Thymus (tissue), 11 donors: ENCODE data around the gene SLC25A17. TPM values are rescaled to one million over a fixed set of nuclear protein-coding genes. Genes with fewer than 3 reads are reported as not detected.
"Not testable (repeated sequence)": the region's sequence is repeated elsewhere in the genome, so short reads cannot be mapped to it uniquely, and the experiment has no call there.

ENCODE experiments used
- DNase-seq, 9 donors: peaks; one replicate each; pipeline ENCODE4 v3.0.0-alpha.2; 2013; ENCODE audit warnings: low spot score in 9 of 9, low read depth in 6 of 9, missing footprints in 1 of 9
- H3K27ac ChIP-seq, 2 donors: one replicate each; pipeline ENCODE4 v1.5.1; 2013; ENCODE audit warnings: control low read depth in 1 of 2, low read depth in 1 of 2, low read length in 1 of 2, mild to moderate bottlenecking in 1 of 2, moderate library complexity in 1 of 2
- H3K27me3 ChIP-seq, 2 donors: one replicate each; pipeline ENCODE4 v1.5.1; 2013; ENCODE audit warnings: low read length in 1 of 2; ENCODE audit not compliant: control insufficient read depth in 2 of 2, insufficient read depth in 1 of 2
- H3K36me3 ChIP-seq, 2 donors: one replicate each; pipeline ENCODE4 v1.5.1; 2013; ENCODE audit warnings: low read length in 1 of 2, mild to moderate bottlenecking in 1 of 2, moderate library complexity in 1 of 2; ENCODE audit not compliant: control insufficient read depth in 2 of 2, insufficient read depth in 2 of 2
- H3K4me1 ChIP-seq, 2 donors: one replicate each; pipeline ENCODE4 v1.5.1; 2013; ENCODE audit warnings: low read length in 2 of 2; ENCODE audit not compliant: control insufficient read depth in 2 of 2, insufficient read depth in 2 of 2
- H3K4me3 ChIP-seq, 2 donors: one replicate each; pipeline ENCODE4 v1.5.1; 2013; ENCODE audit warnings: low read length in 2 of 2, control low read depth in 1 of 2, mild to moderate bottlenecking in 1 of 2
- H3K9me3 ChIP-seq, 2 donors: one replicate each; pipeline ENCODE4 v1.5.1; 2013; ENCODE audit warnings: low read length in 1 of 2, mild to moderate bottlenecking in 1 of 2; ENCODE audit not compliant: control insufficient read depth in 2 of 2, insufficient read depth in 1 of 2
- WGBS: extraction: QIAGEN DNeasy Blood & Tissue Kit; methylation state at CpG from one replicate; pipeline ENCODE4 v1.1.7; 2013; 5-methylcytosine and 5-hydroxymethylcytosine counted together
- polyA plus RNA-seq: library from polyadenylated mRNA; stranded (reverse); fragments of 200-250 nt; gene quantifications from one replicate; pipeline ENCODE4 v1.2.3, GENCODE V29; 2013
- total RNA-seq: library from RNA; stranded (reverse); fragments of 120-200 nt; gene quantifications from one replicate; pipeline ENCODE4 v1.2.4, GENCODE V29; 2013
- donor health status: healthy.

Gene SLC25A17
- total and polyA plus RNA-seq, 2 donors, result 20.2 to 23.0 TPM

DNA sequence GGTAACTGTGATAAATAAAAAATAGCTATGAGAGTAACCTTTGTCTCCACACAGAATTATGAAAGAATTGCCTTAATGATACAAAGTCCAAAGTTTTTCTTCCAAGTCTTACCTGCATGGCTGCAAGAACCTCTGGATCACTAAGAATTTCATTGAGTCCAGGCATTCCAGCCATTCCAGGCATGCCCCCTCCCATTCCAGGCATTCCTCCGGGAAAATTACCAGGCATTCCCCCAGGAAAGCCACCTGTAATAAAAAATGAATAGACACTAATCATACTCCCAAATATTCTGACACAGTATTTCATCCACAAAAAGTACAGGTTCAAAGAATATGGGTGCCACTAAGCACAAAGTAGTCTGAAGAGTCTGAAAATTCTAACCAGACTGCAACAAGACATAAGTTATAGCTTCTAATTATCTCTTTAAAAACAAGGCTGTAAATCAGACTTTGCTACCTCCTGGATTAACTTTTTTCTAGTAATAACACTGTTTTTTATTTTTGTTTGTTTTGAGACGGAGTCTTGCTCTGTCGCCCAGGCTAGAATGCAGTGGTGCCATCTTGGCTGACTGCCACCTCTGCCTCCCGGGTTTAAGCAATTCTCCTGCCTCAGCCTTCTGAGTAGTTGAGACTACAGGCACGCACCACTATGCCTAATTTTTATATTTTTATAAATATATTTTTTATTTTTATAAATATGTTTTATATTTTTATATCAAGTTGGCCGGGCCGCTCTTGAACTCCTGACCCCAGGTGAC, 8.0 kb upstream of the SLC25A17 start:
- peaks cover 4 to 69% of the 10 kb centered on the region in 2 donors for H3K36me3 ChIP-seq
- H3K27me3 ChIP-seq, result no peaks in the 10 kb centered on the region
- no peak overlapping the region for H3K27ac ChIP-seq
- no peaks in the 10 kb centered on the region for H3K4me1 ChIP-seq
- WGBS, result 96% methylated on average over 7 of the region's 7 CpGs
- no peaks in the 10 kb centered on the region for H3K9me3 ChIP-seq
- DNase-seq, result no peak
- no peak overlapping the region for H3K4me3 ChIP-seq

GRCh38 chr22:40826292-40826691, 7.1 kb upstream of the SLC25A17 start:
- H3K36me3 ChIP-seq, result peaks cover 4 to 62% of the 10 kb centered on the region in 2 donors
- 100% methylated on average over 2 of the region's 2 CpGs for WGBS

DNA sequence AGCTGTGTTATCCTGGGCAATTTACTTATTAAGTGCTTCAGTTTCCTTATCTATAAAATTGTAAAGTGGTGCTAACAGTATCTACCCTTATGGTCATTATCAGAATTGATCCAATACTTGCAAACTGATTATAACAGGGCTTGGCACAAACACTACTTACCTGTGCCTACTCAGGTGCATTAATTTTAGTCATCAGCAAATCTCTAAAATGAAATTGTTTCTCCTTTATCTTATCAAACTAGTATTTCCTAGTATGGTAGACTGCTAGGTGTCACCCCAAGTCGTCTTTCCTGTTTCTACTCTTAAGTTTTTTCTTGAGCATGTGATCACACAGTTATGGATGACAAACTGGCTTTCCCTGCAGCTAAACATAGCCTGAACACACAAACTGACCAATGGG, 4.3 kb upstream of the SLC25A17 start:
- Histone ChIP-seq H3K27me3 (no peaks in the 10 kb centered on the region), H3K36me3 (peaks cover 4 to 37% of the 10 kb centered on the region in 2 donors), H3K27ac (no peak overlapping the region), H3K4me1 (peaks cover 6 to 9% of the 10 kb centered on the region in 2 donors), H3K4me3 (no peak overlapping the region), H3K9me3 (no peaks in the 10 kb centered on the region)
- 97% methylated on average over 1 of the region's 1 CpG for WGBS
- no peak for DNase-seq

More at GRCh38 chr22:40826292-40826691, 7.1 kb upstream of the SLC25A17 start:
- H3K4me3 ChIP-seq, H3K4me1 ChIP-seq, H3K27me3 ChIP-seq, H3K9me3 ChIP-seq, DNase-seq, H3K27ac ChIP-seq: not testable (repeated sequence)

GRCh38 chr22:40819599-40820140, 524 bp upstream of the SLC25A17 start:
- Histone ChIP-seq H3K36me3 (peaks cover 0 to 25% of the 10 kb centered on the region in 2 donors), H3K27ac (peak overlapping the region; percentile 56 to 69), H3K27me3 (no peaks in the 10 kb centered on the region), H3K9me3 (no peaks in the 10 kb centered on the region), H3K4me1 (peaks cover 12 to 23% of the 10 kb centered on the region in 2 donors), H3K4me3 (peak overlapping the region; percentile 99)
- DNase-seq, result no peak
- WGBS, result 13% methylated on average over 4 of the region's 4 CpGs

DNA sequence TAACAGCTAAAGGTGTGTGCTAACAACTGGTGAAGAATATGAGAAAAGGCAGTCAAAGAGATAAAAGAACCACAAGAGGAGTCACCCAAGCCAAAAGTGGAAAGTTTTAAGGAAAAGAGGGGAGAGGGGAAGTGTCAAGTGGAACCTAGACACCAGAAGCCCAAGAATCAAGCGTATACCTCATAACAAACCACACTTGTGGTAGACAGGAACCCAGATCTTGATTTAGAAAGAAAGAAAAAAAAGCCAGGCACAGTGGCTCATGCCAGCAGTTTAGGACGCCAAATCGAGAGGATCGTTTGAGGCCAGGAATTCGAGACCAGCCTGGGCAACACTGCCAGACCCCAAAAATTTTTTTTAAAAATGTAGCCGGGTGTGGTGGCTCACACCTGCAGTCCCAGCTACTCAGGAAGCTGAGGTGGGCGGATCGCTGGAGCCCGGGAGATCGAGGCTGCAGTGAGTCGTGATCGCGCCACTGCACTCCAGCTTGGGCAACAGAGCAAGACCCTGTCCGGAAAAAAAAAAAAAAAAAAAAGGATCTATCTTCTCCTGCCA, 877 bp downstream of the SLC25A17 start:
- Histone ChIP-seq H3K9me3 (no peaks in the 10 kb centered on the region), H3K27ac (peak overlapping the region in 1 of 2 donors; percentile 33)

DNA sequence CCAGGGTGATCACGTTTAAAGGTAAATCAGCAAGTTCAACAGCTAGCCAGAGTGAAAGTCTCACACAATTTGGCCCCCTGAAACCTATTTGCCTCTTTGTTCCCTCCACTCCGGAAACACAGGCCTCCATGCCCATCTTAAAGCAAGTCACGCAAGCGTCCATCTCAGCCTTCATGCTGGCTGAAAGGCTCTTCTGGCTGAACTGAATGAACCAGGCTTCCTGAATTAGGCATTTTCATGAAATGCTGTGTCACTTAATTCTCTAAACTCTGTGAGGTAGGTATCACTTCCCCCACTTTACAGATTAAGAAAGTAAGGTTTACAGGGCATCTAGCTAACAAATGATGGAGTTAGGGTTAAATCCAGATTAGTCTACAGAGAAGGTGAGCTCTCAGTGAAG, 1.4 kb downstream of the SLC25A17 start:
- Histone ChIP-seq H3K4me1 (peaks cover 12 to 23% of the 10 kb centered on the region in 2 donors), H3K9me3 (no peaks in the 10 kb centered on the region), H3K4me3 (peak overlapping the region in 1 of 2 donors; percentile 99), H3K27ac (no peak overlapping the region), H3K27me3 (no peaks in the 10 kb centered on the region), H3K36me3 (peaks cover 0 to 8% of the 10 kb centered on the region in 2 donors)
- no peak for DNase-seq
- 98% methylated on average over 4 of the region's 4 CpGs for WGBS

More for the DNA sequence above, 877 bp downstream of the SLC25A17 start:
- peak overlapping the region; percentile 99 for H3K4me3 ChIP-seq
- WGBS, result 15% methylated on average over 14 of the region's 14 CpGs
- no peaks in the 10 kb centered on the region for H3K27me3 ChIP-seq
- peaks cover 12 to 23% of the 10 kb centered on the region in 2 donors for H3K4me1 ChIP-seq
- peaks cover 0 to 11% of the 10 kb centered on the region in 2 donors for H3K36me3 ChIP-seq
- DNase-seq, result peak in 1 of 9 donors; percentile 40

- Histone ChIP-seq H3K4me3 (no peak overlapping the region), H3K9me3 (no peaks in the 10 kb centered on the region), H3K27me3 (no peaks in the 10 kb centered on the region), H3K27ac (no peak overlapping the region), H3K36me3 (peaks cover 0 to 6% of the 10 kb centered on the region in 2 donors), H3K4me1 (peaks cover 8 to 16% of the 10 kb centered on the region in 2 donors)
- no peak for DNase-seq
Observed at GRCh38 chr22:40813912-40814315, 5.2 kb downstream of the SLC25A17 start.

- Histone ChIP-seq H3K4me3 (no peak overlapping the region), H3K9me3 (no peaks in the 10 kb centered on the region), H3K27ac (no peak overlapping the region), H3K27me3 (no peaks in the 10 kb centered on the region), H3K4me1 (no peaks in the 10 kb centered on the region), H3K36me3 (peaks cover 3 to 6% of the 10 kb centered on the region in 2 donors)
- WGBS, result 86% methylated on average over 6 of the region's 6 CpGs
- DNase-seq, result no peak
Observed at GRCh38 chr22:40808018-40808841, 10.9 kb downstream of the SLC25A17 start.
